GM19455 (cell line): ENCODE results near the gene C9orf85.
"Not testable (repeated sequence)": the region's sequence is repeated elsewhere in the genome, so short reads cannot be mapped to it uniquely, and the experiment has no call there.

Experiments used
- ATAC-seq: cut with Tn5 transposase; IDR thresholded peaks from one replicate; pipeline ENCODE4 v1.9.1; 2021; ENCODE audit not compliant: unreplicated experiment

C9orf85 gene

DNA sequence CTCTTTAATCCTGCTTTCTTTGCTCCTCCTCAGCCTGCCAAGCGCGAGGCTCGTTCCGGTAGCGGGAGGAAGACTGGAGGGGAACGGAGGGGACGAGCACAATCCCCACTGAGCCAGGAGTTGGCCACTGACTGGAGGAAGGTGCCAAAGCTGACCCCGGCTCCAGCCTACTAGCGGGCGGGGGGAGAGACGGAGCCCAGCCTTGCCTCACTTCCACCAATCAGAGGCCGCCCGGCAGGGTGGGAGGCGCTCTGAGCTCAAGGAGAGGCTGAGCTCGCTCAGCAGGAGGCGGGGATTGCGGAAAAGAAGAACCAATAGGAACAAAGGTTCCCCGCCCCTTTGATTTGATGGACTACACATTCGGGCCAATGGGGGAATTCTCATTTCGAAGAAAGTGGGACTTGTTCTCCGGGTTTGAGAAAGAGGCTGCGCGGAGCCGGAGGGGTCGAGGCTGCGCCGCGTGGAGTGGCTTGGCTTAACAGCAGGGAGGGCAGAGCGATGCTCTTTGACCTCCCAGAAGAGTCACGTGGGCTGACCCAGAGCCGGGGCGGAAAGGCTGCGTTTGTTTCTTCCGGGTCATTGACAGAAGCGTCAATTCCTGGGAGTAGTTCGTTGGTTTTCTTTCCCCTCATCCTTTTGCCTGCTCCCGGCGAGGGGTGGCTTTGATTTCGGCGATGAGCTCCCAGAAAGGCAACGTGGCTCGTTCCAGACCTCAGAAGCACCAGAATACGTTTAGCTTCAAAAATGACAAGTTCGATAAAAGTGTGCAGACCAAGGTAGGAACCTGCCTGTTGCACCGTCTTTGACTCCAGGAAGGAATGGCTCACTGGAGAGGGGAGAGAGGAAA lies at the start of gene C9orf85, which contains the start of gene ABHD17B:
Gene C9orf85, plus strand, starts transcription at position 579 of the 847 bp plus-strand sequence. Its CDS starts 96 bp downstream, at position 675.
Gene ABHD17B, minus strand, starts transcription at position 133 of the 847 bp plus-strand sequence. CDS start 36,113 bp downstream, outside the sequence.
- ATAC-seq = peak; percentile 94

DNA sequence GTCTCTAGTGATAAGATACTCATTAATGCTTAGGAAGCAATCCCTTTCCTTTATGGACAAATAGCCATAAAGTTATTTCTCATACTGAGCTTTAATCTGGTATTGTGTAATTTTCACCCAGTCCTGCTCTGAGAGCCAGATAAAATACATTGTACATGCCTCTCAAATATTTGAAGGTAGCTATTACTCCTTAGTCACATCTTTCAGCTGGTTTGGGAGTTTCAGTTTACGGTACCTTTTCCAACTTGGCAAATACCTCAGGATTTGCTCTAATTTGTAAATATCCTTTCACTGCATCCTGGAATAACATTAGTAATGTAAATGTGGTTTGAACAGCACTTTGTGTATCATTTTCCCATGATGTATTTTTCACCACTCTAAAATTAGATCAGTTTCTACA lies 47.8 kb upstream of the C9orf85 start:
- no peak for ATAC-seq

GRCh38 chr9:71875345-71875744 lies 36.1 kb upstream of the C9orf85 start:
- no peak for ATAC-seq

- no peak for ATAC-seq
Observed at GRCh38 chr9:71876106-71876505, 35.3 kb upstream of the C9orf85 start.

DNA sequence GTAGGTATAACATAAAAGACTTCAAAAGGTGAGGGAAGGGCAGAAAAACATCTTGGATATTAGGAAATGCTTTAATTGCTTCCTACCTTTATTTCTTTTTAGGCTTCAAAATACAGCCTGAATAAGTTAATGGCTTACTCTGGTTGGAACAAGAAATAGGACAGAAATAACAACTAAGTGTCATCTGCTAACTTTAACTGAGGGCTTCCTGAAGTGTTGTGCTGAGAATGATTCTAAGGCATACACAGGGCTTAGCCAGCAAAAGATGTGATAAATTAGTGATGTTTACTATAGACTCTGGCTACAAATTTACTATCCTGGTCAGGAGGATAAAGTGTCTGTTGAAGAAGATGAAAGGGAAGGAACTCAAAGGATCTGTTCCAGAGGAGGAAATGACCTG lies 34.6 kb upstream of the C9orf85 start:
- ATAC-seq = no peak

GRCh38 chr9:71878327-71879274 lies 32.8 kb upstream of the C9orf85 start:
- no peak for ATAC-seq

DNA sequence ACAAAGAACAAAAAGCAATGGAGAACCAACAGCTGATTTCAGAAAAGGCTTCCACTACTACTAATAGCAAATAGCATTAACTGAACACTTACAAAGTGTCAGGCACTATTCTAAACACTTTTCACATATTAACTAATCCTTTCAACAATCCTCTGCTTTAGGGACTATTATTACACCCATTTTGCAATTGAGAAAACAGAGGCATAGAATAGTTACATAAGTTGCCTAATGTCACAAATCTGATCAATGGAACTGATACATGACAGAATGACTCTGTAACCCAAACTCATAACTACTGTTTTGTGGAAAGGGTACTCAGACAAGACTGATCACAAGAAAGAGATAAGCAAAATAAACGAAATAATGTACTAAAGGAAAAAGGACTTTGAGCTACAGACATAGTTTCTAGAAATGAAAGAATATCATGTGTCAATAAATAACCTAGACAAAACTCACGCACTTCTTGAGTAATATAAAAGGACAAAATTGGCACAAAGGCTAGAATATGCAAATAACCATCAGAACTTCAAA lies 31.7 kb upstream of the C9orf85 start:
- ATAC-seq = no peak

GRCh38 chr9:71884005-71884404 lies 27.4 kb upstream of the C9orf85 start:
- ATAC-seq = no peak

DNA sequence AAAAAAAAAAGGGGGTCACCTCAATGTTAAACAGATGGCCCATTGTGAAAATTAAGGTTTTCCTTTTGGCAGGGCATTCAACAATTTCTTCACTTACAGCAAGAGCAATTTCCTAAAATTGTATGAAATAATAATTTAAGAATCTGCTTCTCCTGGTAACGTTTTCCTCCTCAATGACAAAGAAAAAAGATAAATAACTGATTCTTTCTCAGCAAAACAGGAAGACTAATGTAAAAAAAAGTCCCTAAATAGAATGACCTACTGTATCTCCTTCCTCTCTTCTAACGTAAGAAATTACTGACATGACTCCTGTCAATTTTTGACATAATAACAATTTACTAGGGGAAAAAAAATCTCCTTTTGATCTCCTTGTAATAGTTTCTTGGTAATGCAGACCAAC lies 26.0 kb upstream of the C9orf85 start:
- no peak for ATAC-seq

- no peak for ATAC-seq
Observed at GRCh38 chr9:71886015-71886414, 25.4 kb upstream of the C9orf85 start.

DNA sequence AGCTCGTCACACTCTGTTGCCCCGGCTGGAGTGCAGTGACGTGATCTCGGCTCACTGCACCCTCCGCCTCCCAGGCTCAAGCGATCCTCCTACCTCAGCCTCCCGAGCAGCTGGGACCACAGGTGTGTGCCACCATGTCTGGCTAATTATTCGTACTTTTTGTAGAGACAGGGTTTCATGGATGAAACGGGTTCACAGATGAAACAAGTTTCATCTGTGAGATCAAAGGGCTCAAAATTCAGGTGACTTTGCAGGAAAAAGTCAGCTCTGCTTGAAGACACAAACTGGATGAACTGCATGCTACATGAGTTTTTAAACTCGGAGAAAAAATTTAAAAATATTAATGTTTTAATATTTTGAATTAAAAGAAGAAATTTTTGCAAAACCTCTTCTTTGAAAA lies 24.9 kb upstream of the C9orf85 start:
- no peak for ATAC-seq

DNA sequence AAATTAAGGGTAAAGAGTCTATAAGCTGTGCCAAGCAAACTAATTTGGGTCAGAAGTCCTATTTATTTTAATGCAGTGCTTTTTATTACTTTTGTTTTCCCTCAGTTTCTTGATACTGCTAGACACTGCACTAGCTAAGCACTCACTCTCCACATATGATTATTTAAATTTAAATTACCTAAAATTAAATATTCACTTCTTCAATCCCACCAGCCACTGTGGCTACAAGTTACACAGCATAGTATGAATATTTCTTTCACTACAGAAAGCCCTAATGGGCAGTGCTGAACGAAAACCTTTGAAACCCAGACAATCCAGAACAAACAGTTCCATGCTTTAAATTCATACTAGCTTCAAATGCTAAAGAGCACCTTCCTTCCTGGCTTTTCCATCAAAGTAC lies 24.1 kb upstream of the C9orf85 start:
- ATAC-seq = no peak

DNA sequence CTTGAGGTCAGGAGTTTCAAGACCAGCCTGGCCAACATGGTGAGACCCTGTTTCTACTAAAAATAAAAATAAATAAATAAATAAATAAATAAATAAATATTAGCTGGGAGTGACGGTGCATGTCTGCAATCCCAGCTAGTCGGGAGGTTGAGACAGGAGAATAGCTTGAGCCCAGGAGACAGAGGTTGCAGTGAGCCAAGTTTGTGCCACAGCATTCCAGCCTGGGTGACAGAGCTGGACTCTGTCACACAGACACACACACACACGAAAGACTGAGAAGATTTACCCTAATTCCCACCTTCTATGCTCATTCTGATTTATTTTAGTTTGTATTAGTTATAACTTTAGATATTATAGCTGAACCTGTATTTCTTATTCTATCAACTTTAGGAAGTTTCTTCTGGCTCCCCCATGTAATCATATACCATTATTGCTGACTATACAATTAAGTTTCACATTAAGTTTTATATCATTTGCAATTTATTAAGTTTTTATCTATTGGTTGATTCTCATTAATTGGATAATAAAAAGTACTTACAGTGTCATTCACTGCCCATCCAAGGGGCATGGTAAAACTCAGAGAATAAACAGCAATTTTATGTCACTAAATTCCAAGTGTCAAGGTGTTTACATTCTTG lies 21.3 kb upstream of the C9orf85 start:
- ATAC-seq = no peak

GRCh38 chr9:71891557-71892189 lies 19.8 kb upstream of the C9orf85 start:
- no peak for ATAC-seq

DNA sequence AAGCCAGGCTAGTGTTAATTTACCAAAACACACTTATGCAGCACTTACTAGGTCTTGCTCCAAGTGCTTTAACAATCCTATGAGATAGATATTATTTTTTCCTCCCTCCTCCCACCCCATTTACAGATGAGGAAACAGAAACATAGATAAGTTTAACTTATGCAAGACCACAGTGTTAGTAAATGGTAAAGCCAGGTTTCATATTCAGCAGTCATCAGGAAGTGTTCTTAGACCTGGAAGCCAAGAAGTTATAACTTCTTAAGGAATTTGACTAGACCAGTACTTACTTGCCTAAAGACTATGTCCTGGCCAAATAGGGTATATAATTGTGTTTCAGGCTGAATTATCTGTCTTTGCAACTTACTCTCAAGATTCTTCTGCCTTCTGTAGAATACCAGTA lies 16.3 kb upstream of the C9orf85 start:
- no peak for ATAC-seq

DNA sequence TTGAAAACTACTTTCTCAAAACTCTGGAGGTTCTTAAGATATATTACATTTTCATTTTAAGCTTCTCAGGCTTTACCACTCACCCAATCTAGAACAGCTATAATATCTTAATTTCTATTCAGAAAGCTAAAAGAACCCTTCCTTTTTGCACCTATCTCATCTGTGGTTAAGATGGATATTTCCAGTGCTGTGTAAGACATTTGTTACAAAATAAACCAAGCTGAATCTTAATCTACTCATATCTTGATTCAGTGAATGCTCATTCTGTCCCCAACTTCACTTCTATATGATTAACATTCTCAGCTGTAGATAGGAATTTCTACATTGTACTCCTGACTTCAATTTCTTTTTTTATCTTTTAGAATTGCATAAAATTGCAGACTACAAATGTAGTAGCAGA lies 15.5 kb upstream of the C9orf85 start:
- ATAC-seq = no peak

- ATAC-seq = no peak
Observed at GRCh38 chr9:71896761-71897160, 14.7 kb upstream of the C9orf85 start.

GRCh38 chr9:71897577-71897976 lies 13.9 kb upstream of the C9orf85 start:
- ATAC-seq = no peak

DNA sequence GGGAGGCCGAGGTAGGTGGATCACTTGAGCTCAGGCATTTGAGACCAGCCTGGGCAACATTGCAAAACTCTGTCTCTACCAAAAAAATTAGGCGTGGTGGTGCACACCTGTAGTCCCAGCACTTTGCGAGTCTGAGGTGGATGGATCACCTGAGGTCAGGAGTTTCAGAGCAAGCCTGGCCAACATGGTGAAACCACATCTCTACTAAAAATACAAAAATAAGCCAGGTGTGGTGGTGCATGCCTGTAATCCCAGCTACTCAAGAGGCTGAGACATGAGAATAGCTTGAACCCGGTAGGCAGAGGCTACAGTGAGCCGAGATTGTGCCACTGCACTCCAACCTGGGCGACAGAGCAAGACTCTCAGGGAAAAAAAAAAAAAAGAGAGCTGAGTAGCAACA lies 12.7 kb upstream of the C9orf85 start:
- ATAC-seq = not testable (repeated sequence)
